Ramos (cell line): Measurements from ENCODE around the gene C18orf54.
"Not testable (repeated sequence)": the region's sequence is repeated elsewhere in the genome, so short reads cannot be mapped to it uniquely, and the experiment has no call there.

Experiments used
- in situ Hi-C: fragments of 300-500 bp; cut with MboI; formaldehyde crosslinking; loops from one replicate; pipeline ENCODE4 v1.14.3; 2022; ENCODE audit warnings: low sequenced_read_pairs; ENCODE audit not compliant: unreplicated experiment

C18orf54 gene

DNA sequence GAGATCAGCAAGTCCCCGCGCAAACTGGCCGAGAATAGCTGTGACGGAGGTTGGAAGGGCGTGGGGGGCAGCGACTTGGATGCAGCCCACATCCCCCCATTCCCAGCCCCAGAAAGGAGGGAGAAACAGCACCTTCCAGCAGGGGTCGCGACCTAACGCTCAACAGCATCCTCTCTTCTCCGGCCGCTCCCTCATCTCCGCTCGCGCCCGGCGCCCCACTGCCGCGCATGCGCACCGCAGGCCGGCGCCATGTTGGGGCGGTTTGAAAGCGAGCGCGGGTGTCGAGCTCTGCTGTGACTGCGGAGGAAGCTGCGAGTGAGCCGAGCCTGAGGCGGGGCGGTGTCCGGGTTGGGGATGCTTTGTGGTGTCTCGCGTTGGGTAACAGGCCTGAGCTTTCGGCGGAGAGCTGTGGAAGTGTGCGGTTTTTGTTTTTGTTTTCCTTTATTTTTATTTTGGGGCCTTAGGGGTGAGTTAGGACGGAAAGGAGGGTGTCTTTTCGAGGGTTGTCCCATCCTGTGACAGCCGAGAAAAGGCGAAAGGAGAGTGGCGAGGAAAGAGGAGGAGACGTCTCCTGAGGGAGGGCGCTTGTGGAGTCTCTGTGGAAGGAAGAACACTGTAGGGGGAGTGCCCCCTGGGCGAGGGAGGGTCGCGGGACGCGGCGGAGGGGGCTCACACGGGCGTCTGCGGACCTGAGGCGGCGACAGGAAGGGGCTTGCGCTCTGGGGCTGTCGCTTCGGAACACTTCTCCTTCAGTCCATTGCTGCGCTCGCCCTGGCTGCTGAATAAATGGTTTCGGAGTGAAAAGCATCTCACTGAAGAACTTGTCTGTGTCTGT is at the start of gene C18orf54, which contains the start of gene STARD6:
C18orf54 (plus strand) TSS at position 247 of the 835 bp plus-strand sequence. CDS start 2,667 bp downstream, outside the sequence.
STARD6 (minus strand) TSS at position 199 of the 835 bp plus-strand sequence. CDS start 3,285 bp downstream, outside the sequence.
- in situ Hi-C loops = no loop called here

DNA sequence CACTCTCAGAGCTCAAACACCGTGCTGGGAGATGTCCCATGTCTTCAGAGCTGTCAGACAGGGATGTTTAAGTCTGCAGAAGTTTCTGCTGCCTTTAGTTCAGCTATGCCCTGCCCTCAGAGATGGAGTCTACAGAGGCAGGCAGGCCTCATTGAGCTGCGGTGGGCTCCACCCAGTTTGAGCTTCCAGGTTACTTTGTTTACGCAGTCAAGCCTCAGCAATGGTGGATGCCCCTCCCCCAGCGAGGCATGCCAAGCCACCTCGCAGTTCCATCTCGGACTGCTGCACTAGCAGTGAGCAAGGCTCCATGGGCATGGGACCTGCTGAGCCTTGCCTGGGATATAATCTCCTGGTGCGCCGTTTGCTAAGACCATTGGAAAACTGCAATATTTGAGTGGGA is 48.1 kb upstream of the C18orf54 start:
- in situ Hi-C loops = not testable (repeated sequence)

DNA sequence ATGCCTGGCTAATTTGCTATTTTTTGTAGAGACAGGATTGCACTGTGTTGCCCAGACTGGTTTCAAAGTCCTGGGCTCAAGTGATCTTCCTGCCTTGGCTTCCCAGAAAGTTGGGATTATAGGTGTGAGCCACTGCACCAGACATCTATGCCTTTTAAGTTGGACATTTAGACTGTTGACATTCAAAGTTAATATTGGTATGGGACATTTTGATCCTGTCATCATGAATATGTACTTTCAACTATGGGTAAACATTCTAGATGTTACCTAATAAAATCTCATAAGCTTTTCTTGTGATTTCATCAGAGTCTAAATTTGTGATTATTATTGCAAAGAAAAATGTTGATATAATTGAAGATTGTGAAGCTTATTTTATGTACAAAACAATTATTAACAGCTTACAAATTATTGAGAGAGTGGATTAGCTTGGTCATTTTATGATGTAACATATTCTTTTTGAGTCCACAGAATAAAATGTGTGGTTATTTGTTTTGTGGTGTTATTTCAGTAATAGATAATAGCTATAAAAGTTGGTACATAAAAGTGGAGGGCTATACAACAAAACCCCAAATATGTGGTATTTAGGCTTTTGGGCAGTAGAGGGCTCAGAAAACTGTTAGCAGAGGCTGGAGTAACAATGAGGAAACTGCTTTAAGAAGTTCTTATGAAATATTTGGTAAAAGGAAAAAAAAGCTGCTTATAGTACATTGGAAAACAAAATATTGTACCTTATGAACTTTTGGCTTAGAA is 41.5 kb upstream of the C18orf54 start:
- in situ Hi-C loops = no loop called here

DNA sequence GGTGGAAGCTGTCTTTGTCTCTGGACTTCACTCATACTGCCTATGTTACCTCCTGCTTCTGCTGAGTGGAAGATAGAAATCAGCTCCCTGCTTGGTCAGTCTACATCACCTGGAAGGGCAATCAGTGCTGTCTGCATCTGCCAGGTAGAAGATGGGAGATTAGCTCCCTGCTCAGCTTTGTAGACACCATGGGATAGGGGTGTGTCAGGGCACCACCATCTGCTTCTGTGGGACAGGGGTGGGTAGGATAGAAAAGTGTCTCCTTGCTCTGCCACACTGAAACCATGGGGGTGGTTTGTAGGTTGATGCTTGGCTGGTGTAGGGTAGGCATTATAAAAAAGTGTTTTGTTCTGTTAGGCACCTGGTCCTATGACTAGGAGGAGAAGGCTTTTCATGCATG is 34.1 kb upstream of the C18orf54 start:
- in situ Hi-C loops = no loop called here

DNA sequence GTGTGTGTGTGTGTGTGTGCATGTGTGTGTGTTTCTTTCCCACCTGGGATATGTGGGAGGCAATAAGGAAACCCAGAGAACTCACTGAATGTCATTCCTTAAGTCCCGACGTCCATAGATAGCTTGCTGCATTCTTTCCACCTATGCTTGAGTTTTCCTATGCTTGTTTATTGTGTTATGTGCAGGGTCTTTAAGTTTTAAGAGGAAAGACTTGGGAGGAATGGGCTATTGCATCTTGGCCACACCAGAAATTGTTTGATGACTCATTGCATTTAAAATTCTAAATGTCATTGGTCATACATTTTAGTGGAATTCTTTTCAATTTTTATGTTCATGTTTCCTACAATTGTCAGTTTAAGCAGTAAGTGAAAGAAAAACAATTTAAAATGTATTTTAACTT is 33.7 kb upstream of the C18orf54 start:
- in situ Hi-C loops = no loop called here

DNA sequence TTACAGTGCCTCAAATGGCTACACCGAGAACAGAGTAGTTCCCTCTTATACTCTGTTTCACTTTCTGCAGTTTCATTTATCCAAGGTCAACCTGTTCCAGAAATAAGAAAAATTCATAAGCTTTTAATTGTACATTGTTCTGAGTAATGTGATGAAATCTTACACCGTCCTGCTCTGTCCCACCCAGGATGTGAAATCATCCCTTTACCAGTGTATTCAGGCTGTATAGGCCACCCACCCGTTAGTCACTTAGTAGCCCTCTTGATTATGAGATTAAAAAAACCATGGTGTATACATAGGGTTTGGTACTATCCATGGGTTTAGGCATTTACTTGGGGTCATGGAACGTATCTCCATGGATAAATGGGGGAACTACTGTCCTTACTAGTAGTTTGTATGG is 29.9 kb upstream of the C18orf54 start:
- in situ Hi-C loops = no loop called here

DNA sequence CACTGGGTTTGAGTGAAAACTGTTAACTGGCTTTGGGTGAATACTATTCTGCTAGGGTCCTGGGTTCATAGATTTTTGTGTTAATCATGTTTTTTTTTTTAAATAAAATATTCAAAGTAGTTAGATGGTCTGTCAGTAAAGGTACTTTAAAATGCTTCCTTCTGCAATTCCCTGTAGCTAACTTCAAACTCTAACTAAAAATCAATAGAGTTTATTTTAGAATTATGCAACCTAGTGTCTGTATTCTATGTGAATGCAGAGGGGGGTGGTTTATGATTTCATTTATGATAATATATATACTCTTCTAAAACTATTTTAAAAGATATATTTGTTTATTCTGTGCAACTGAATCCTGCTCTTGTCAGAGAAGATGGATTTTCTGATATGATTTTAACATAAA is 27.9 kb upstream of the C18orf54 start:
- in situ Hi-C loops = no loop called here

DNA sequence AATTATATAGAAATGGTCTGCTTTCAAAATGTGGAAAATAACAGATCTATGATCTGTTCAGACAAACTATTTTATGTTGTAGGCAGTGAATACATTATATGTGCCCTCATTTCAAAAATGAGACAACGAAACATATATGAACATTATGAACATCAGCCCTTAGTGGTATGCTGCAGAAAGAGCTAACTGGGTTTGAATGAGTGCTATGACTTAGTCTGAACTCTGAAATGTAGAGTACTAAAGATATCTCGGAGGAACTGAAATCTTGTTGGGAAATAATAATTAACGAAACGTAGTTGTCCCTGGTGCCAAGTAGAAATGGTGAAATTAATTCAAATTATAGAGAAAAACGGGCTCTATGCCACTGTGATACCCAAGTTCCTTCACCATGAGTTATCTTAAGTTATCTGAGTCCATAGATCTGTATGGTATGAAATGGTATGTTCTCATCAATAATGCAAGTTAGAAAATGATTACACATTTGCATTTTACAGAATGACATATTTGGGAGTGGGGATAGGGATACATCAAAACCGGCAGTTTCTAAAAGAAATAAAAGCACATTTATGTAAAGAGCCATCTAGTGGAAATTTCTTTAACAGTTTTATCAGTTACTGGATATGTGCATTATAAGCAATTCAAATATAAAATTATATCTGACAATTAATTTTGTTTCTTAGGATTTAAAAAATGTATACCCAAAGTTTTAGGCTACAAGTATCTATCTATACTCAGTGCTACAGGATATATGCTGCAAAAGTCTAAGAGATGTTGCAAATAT is 26.7 kb upstream of the C18orf54 start:
- in situ Hi-C loops = no loop called here

DNA sequence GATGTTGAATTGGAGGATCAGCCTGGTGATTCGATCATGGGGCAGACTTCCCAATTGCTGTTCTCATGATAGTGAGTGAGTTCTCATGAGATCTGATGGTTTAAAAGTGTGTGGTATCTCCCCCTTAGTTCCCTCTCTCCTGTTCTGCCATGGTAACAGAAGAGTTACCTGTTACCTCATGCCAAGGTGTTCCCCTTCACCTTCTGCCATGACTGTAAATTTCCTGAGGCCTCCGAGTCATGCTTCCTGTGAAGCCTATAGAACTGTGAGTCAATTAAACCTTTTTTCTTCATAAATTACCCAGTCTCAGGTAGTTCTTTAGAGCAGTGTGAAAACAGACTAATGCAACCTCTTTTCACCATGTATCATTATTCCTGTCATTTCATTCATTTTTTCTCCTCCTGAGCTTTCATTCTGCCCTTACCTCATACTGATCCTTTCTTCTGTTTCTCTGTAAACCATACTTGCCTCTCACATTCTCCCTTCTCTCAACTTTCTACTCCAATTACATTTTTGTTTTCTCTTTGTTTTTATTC is 22.0 kb upstream of the C18orf54 start:
- in situ Hi-C loops = no loop called here

DNA sequence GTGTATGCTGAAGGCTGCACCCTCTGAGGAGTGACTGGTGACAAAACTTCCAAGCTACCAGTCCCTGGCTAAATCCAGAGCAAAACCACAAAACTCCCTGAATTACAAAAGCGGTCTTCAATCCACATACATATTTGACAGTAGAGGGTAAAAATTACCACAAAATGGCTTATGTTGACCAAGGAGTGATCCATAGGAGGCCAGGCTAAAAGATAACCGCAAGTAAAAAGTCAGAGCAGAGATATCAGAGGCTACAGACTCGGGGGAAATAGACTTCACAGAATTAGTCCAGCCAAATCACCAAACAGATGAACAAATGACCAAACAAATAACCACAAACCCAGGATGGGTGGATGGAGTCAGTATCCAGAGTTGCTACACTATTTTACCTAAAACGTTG is 19.5 kb upstream of the C18orf54 start:
- in situ Hi-C loops = no loop called here

DNA sequence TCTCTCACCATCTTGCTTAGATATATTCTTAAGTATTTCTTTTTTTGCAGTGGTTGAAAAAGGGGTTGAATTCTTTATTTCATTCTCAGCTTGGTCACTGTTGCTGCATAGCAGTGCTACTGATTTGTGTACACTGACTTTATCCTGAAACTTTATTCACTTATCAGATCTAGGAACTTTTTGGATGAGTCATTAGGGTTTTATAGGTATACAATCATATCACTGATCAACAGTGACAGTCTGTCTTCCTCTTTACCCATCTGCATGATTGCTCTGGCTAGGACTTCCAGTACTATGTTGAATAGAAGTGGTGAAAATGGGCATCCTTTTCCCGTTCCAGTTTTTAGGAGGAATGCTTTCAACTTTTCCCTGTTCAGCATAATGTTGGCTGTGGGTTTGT is 6.5 kb upstream of the C18orf54 start:
- in situ Hi-C loops = no loop called here

DNA sequence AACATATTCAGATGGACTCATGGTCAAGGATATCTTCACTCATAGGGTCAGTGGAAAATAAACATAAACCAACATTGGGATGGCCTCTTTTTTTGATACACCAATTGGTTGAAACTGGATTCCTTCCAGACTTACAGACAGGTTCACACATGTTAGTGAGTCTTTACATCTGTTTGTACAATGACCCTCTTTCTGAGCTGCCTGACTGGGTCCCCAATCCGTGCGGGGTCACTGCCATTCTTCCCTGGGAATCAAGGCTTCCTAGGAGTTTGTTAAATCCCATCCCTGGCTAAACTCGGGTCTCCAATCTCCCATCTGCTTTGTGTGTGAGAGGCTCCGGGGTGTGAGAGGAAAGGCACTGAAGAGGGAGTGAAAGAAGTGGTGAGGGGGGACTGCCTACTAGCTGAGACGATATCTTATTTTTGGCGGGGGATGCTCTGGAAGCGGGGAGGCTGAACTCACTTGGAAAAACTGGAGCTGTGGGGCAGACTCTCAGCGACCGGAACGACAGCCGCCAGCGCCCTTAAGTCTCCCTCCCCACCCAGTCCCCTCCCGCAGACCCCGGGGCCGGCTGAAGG is 535 bp upstream of the C18orf54 start:
- in situ Hi-C loops = no loop called here

DNA sequence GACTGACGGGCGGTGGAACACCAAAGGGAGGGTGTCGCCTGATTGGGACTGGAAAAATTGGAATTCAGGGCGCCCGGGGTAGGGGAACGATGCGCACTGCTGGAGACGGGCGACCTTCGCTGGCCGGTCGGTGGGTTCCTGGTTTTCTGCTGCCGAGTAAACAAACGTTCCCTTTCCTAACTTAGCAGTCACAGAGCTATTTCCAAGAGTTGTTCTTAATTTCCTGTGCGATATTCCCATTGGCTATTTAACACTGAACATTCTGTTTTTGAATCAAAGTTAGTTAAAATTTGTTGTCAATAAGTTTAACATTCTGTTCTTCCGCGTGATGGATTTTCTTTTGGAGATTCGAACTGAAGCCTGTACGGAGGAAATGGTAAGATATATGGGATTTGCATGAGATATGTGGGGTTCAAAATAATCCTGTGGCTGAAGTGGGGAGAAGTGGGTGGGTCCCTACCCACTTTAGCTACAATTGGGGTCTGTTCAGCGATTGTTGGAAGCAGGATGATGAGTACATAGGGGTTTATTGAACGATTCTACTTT is 862 bp downstream of the C18orf54 start:
- in situ Hi-C loops = no loop called here

DNA sequence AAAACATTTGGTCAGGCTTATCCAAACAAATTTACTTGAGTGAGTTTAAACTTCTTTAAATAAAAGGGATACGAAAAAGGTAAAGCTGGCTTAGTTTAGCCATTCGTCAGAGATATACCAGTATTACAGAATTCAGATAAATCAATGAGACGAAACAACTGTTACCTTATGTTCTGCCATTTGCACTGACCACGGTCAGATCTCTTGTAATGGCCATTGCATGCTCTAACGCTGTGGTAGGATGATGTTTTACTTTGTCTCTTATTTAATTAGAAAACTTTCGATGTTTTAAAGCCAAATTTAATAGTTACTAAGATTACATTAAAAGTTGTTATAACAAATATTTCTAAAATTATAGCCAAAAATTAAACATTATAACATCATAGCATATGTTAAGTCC is 1.5 kb downstream of the C18orf54 start:
- in situ Hi-C loops = no loop called here

DNA sequence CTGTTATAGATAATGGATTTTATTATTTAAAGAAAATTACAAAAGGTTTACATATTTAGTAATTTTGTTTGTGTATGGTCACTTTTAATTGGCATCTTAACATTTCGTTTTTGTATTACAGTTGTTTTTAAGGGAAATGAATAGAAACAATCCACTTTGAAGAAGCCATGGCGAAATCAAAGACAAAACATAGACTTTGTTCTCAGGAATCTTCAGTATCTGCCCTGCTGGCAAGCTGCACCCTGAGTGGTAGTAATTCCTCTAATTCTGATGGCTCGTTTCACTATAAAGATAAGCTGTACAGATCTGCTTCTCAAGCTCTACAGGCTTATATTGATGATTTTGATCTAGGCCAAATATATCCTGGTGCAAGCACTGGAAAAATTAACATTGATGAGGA is 2.7 kb downstream of the C18orf54 start:
- in situ Hi-C loops = no loop called here

DNA sequence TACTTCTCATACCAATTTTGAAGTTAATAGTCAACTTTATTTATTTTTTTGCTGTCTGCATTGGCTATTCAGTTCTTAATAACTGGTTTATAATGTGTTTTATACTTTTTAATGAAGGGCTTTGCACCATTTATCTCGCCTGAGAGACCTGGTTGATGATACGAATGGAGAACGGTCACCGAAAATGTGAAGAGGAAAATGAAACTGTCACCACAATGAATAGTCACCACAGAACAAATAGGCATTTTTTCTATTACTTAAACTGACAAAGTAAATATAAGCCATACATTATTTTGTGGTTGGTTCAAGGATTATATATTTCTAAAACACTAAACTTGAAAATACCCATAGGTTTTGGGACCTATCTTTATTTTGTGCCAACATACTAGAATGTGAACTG is 20.4 kb downstream of the C18orf54 start:
- in situ Hi-C loops = no loop called here

DNA sequence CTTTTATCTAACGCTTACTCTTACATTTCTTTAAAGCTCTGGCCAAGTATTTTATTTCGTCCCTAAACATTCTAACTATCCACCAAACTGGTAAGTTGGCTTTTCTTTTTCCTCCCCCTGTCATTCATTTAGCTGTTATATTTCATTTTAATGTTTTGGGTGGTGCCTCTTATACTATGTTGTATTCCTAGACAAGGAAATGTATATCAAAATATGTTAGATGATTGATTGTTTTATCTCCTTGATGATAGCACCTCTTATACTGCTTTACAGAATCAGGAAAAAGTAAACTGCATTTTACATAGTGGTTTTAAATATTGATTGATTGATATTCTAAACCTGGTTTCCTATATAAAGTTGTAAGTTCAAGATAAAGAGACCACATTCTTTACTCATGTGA is 23.9 kb downstream of the C18orf54 start:
- in situ Hi-C loops = no loop called here

DNA sequence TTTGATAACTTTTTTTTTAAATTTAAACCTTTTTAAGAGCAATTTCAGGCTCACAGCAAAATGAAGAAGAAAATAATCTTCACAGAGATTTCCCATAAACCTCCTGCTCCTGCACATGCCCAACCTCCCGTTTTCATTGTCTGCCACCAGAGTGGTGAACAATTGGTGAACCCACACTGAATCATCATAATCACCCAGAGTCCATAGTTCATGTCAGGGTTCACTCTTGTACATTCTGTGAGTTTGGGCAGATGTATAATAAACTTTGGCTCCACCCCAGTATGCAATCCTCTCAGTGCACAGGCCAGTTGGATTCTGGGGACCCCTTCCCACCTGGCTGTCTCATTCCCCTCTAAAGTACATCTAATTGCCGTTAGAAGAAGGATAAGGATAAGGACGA is 24.4 kb downstream of the C18orf54 start:
- in situ Hi-C loops = no loop called here

DNA sequence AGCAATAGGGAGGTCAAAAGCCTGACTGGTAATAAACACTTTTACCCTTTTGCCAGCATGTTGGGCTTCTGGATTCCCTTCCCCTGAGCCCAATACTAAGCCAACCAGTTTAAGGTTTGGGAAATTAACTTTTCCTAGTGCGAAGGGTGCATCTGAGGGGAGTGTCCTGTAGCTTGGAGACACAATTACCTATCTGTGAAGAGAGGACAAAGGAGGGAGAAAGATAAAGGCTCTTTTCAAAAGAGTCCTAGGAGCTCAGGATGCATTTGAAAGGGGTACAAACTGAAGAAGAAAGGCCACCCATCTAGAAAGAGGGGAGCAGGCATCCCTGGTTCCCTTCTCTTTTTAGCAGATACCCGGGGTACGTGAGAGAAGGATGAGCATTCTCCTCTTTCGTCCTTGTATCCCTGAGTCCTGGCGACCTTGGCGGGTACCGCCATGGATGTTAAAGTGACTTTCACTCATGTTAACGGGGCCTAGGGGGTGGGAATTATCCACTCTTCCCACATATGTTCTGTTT is 25.1 kb downstream of the C18orf54 start:
- in situ Hi-C loops = no loop called here

DNA sequence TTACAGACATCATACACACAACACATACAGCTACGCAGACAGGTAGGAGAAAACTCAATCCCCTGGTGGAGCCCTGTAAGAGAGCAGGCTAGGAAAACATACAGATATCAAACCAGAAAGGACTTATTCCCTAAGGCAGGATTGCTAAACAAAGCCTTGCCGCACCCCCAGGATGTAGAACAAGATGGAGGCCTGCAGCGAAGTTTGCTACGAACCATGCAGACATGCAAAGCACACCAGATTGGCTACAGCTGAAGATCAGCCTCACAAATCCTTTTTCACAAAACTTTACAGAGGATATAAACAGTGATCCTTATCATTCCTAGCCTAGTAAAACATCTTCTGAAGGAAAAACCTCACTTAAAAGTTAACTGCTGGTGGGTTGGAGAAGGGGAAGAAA is 28.3 kb downstream of the C18orf54 start:
- in situ Hi-C loops = no loop called here
